COLO668 (cell line): ENCODE data around the gene CLASRP.
"Not testable (repeated sequence)": the region's sequence is repeated elsewhere in the genome, so short reads cannot be mapped to it uniquely, and the experiment has no call there.

Experiments
- DNase-seq: peaks from one replicate; lab custom pipeline; 2025; ENCODE audit not compliant: unreplicated experiment; lab: John Stamatoyannopoulos, UW

The CLASRP gene, protein sequence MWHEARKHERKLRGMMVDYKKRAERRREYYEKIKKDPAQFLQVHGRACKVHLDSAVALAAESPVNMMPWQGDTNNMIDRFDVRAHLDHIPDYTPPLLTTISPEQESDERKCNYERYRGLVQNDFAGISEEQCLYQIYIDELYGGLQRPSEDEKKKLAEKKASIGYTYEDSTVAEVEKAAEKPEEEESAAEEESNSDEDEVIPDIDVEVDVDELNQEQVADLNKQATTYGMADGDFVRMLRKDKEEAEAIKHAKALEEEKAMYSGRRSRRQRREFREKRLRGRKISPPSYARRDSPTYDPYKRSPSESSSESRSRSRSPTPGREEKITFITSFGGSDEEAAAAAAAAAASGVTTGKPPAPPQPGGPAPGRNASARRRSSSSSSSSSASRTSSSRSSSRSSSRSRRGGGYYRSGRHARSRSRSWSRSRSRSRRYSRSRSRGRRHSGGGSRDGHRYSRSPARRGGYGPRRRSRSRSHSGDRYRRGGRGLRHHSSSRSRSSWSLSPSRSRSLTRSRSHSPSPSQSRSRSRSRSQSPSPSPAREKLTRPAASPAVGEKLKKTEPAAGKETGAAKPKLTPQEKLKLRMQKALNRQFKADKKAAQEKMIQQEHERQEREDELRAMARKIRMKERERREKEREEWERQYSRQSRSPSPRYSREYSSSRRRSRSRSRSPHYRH

DNA sequence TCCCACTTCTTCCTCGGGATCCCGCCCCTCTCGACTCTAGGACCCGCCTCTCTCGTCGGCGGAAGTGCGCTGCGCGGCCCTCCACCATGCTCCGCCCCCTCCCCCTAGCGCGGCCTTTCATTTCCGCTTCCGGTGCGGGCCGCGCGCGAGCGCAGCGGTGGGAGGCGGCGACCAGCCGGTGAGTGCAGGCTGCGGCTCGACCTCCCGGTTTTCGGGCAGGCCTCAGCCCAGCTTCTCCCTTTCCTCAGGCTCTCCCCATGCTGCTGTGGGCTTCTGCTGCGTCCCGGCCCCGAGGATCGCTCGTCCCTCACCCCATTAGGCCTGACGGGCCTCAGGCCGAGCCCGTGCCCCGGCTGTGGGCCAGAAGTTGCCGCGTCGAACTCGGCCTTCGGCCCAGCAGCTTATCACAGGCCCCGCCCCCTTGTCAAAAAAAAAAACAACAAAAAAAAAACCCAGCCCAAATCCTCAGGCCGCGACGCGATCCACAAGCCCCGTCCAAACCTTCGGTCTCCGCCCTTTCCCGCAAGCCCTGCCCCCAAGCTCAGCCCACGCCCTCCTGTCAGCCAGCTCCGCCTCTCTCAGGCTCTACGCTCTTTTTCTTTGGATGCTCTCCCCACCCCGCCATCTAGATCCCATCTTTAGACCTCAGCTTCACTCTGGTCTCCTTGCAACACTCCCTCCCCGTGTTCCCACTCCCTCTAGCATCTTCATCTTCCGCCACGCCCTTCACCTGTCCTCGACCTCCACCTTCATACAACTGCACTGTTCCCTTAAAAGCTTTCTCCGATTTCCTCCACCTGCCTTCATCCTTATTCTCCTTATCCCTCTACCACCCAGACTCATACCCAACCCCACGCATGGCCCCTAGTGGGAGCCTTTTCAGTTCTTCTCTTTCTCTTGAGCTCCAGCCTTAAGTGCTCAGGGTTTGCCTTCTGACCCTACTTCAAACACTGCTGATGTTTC is at the start of gene CLASRP:
TSS of gene CLASRP (plus strand) at position 115 of the 963 bp plus-strand sequence. CDS start 1,168 bp downstream, outside the sequence.
- DNase-seq, result peak; percentile 93

DNA sequence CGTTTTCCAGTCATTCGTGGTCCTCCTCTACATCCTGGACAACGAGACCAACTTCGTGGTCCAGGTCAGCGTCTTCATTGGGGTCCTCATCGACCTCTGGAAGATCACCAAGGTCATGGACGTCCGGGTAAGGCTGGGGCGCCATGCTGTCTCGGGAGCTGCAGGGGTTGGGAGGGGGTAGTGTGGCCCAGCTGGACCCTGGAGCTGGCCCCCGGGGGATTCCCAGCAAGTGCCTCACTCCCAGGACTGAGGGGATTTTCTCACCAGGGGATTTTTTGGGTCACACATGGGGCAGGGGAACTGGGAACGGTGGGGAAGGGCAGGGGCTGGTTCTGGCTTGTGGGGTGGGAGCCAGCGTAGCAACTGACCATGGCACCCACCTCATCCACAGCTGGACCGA is 48.4 kb upstream of the CLASRP start:
- DNase-seq, result no peak

DNA sequence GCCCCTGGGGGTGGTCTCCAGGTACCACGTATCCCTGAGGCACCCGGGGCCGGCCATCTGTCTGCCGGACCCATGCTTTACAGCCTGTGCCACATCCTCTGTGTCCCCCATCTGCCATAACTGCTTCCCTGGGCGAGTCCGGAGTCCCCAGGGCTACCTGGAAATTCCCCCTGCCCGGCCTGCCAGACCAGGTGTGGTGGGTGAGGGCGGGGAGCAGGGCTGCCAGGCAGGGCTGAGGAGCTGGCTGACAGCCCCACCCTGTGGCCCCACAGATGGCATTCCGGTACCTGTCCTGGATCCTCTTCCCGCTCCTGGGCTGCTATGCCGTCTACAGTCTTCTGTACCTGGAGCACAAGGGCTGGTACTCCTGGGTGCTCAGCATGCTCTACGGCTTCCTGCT is 47.9 kb upstream of the CLASRP start:
- no peak for DNase-seq

DNA sequence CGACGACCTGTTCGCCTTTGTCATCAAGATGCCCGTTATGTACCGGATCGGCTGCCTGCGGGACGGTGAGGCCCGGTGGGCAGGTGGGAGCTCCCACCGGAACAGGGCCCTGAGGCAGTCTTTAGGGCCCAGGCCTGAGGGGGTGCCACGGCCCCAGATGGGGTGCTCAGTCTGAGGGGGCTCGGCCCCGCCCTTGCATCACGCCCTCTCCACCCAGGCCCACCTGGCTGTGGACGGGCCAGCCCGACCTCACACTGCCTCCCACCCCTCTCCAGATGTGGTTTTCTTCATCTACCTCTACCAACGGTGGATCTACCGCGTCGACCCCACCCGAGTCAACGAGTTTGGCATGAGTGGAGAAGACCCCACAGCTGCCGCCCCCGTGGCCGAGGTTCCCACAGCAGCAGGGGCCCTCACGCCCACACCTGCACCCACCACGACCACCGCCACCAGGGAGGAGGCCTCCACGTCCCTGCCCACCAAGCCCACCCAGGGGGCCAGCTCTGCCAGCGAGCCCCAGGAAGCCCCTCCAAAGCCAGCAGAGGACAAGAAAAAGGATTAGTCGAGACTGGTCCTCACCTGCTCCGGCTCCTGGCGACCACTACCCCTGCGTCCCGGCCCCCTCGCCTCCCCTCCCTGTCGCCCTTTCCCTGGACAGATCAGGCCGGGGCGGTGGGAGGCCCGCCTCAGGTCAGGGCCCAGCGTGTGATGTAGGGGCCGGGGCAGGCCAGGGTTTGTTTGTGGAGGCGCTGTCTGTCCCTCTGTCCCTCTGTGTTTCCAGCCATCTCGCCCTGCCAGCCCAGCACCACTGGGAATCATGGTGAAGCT is 46.3 kb upstream of the CLASRP start:
- DNase-seq, result no peak

DNA sequence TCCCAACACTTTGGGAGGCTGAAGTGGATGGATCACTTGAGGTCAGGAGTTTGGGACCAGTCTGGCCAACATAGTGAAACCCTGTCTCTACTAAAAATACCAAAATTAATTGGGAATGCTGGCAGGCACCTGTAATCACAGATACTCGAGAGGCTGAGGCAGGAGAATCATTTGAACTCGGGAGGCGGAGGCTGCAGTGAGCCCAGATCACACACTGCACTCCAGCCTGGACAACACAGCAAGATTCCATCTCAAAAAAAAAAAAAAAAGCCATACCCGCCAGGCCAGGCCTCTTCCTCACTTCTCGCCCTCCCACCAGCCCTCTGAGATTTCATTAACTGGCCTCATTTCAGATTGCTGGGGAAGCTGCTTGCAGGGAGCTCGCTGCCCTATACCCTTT is 45.3 kb upstream of the CLASRP start:
- DNase-seq, result no peak

DNA sequence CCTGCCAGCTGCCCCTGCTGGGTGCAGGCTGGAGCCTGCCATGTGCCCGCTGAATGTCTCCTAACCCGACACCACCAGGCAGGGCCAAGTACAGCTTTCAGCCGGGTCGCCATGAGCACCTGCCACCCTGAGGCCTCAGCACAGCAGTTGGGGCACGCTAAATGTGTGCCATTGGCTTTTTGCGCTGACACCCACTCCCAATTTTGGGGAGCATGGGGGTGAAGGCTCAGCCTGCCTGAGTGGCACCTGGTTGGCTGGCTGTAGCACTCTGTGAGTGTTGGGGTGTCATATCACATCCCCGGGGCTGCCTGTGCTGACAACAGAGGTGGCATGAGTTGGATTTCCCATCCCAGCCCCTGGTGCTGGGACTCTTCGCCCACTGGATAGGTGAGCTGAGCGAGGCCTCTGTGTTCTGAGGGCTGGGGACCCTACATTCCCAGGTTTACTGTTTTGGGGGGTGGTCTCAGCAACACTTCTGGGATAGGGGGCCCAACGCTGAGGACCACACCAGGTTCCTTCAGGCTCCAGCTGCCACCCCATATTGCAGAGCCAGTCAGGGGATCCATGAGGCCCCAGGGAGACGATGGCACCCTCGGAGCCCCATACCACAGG is 44.8 kb upstream of the CLASRP start:
- DNase-seq, result no peak

DNA sequence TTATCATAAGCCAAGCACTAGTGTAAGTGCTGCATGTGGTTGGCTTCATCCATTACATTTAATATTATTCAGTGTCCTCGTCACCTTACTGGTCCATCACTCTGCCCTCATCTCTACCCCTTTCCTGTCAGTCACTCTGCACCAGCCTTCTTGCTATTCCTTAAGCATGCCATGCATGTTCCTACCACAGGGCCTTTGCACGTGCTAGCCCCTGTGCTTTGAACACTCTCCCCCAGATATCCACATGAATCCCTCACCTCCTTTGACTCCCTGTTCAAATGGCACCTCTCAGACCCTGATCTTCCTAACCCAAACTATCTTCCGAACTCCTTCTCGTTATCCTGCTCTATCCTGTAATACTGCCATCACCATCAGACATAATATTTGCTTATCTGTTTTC is 40.8 kb upstream of the CLASRP start:
- no peak for DNase-seq

DNA sequence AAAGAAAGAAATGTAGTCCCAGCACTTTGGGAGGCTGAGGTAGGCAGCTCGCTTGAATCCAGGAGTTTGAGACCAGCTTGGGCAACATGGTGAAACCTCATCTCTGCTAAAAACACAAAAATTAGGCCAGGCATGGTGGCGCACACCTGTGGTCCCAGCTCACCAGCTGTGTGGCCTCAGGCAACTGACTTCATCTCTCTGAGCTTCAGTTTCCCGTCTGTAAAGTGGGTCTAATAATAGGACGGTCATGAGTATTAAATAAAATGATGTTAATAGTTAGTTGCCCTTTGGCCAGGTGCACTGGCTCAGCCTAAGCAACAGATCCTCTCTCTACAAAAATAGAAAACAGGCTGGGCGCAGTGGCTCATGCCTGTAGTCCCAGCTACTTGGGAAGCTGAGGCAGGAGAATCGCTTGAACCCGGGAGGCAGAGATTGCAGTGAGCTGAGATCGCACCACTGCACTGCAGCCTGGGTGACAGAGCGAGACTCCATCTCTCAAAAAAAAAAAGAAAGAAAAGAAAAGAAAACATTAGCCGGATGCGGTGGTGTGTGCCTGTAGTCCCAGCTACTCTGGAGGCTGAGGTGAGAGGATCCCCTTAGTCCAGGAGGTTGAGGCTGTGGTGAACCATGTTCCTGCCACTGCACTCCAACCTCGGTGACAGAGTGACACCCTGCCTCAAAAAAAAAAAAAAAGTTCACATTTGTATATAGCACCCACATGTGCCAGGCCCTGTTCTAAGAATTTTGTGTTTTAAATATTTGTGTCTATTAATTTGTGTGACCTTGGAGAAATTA is 39.5 kb upstream of the CLASRP start:
- DNase-seq, result not testable (repeated sequence)

DNA sequence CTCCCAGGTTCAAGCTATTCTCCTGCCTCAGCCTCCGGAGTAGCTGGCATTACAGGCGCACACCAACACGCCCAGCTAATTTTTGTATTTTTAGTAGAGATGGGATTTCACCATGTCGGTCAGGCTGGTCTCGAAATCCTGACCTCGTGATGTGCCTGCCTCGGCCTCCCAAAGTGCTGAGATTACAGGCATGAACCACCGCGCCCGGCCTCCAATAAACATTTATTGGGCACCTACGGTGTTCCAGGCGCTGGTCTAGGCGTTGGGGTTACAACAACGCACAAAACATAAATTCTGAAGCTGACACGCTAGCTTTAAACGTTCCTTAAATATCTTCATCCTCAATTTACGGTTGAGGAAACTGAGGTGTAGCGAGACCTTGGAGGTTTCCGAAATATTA is 38.2 kb upstream of the CLASRP start:
- not testable (repeated sequence) for DNase-seq

DNA sequence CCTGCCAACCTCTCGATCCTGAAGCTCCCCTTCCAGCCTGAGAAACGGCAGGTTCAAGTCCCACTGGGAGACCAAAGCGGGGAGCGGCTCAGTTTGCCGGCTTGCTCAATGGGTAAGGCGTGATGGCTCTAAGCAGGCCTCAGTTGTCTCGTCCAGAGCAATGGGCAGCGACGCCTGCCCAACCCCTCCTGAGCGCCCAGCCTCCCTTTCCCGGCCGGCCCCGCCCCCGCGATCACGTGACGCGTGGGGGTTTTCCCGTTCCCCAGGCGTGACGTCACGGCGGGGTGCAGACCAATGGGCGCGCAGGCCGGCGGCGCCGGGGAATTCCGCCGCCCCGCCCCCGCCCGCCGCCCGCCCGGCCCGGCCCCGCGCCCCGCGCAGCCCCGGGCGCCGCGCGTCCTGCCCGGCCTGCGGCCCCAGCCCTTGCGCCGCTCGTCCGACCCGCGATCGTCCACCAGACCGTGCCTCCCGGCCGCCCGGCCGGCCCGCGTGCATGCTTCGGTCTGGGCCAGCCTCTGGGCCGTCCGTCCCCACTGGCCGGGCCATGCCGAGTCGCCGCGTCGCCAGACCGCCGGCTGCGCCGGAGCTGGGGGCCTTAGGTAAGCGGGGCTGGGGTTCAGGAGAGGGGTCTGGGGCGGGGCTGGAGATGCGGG is 37.6 kb upstream of the CLASRP start, which contains the start of gene RELB:
TSS of gene RELB (plus strand) at position 378 of the 653 bp plus-strand sequence. CDS start at position 494, 116 bp downstream.
- DNase-seq, result peak; percentile 97

DNA sequence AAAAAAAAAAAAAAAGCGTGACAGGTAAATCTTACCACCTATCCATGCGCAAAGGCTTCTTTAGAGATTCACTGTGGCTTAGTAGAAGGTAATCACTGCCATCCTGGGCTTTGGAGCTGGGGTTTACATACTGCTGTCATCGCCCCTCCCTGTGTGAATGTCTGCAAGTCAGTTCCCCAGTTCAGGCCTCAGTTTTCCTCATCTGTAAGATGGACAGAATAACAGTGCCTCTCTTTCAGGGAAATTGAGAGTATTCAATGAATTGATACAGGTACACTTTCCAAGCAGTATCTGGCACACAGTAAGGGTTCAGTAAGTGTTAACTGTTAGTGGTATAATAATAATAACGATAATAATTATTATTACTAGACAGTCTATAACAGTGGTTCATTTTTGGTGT is 35.4 kb upstream of the CLASRP start:
- DNase-seq, result no peak

DNA sequence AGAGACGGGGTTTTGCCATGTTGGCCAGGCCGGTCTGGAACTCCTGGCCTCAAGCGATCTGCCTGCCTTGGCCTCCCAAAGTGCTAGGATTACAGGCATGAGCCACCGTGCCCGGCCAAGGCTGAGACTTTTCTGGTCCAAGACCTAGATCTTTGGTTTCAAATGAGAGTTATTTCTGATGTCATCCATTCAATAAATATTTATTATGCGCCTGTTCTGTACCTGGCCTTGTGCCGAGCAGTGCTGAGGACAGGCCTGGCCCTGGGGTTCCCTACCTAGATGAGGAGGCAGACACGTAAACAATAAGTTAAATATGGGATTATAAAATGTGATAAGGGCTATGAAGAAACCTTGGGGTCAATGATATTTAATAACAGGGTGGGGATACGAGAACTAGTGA is 33.1 kb upstream of the CLASRP start:
- no peak for DNase-seq

DNA sequence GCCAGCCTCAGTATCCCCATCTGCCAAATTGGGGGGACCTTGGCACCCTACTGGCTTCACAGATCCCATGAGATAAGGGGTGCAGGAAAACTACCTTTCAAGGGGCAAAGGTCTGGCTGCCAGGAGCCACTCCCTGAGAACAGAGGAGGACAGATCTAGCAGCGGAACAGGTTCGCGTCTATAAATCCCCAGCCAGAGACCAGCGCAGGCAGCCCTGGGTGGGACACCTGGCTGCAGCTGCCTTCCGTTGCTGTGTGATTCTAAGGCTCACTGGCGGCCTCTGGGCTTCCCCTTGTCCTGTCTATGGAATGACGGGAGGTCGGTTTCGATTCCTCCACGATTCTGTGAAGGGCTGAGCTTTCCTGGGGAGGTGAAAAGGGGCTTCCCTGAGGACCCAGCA is 30.3 kb upstream of the CLASRP start:
- DNase-seq, result peak; percentile 8

DNA sequence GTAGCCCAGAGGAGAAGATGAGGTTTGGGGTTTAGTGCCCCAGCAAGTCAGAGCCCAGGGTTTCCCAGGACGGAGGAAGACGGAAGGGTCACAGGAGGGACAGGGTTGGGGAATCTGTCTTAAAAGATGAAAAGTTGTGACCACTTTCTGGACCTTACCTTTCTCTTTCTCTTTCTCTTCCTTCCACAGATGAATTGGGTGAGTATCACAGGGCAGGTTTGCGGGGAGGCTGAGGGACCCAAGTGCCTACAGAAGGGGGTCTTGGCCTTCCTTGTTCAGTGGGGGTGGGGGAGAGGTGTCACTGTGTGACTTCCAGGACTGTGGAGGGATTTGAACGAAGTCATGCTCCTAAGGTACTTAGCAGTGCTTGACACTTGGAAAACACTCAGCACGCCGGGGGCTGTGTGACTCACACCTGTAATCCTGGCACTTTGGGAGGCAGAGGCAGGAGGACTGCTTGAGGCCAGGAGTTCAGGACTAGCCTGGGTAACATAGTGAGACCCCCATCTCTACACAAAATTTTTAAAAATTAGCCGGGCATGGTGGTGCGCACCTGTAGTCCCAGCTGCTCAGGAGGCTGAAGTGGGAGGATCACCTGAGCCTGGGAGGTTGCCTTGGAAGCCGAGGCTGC is 29.1 kb upstream of the CLASRP start:
- no peak for DNase-seq

DNA sequence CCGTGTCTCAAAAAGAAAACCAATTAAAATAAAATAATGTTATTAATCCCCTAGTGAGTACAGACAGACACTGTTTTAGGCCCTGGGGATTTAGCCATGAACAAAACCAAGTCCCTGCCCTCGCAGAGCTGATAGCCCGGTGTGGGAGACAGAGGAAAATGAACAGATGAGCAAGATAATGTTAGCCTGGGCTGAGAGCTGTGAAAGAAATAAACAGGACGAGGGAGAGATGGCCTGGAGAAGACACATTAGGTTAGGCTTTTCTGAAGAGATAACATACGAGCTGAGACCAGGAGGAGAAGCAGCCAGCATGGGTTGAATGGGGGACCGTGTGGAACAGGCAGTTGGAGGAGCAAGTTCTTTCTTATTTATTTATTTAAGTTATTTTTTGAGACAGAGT is 28.5 kb upstream of the CLASRP start:
- DNase-seq, result no peak

DNA sequence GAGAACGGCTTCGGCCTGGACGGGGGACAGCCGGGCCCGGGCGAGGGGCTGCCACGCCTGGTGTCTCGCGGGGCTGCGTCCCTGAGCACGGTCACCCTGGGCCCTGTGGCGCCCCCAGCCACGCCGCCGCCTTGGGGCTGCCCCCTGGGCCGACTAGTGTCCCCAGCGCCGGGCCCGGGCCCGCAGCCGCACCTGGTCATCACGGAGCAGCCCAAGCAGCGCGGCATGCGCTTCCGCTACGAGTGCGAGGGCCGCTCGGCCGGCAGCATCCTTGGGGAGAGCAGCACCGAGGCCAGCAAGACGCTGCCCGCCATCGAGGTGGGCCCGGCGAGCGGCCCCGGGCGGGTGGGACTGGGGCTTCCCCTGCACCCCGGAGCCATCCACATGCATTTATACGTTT is 26.9 kb upstream of the CLASRP start:
- DNase-seq, result no peak

DNA sequence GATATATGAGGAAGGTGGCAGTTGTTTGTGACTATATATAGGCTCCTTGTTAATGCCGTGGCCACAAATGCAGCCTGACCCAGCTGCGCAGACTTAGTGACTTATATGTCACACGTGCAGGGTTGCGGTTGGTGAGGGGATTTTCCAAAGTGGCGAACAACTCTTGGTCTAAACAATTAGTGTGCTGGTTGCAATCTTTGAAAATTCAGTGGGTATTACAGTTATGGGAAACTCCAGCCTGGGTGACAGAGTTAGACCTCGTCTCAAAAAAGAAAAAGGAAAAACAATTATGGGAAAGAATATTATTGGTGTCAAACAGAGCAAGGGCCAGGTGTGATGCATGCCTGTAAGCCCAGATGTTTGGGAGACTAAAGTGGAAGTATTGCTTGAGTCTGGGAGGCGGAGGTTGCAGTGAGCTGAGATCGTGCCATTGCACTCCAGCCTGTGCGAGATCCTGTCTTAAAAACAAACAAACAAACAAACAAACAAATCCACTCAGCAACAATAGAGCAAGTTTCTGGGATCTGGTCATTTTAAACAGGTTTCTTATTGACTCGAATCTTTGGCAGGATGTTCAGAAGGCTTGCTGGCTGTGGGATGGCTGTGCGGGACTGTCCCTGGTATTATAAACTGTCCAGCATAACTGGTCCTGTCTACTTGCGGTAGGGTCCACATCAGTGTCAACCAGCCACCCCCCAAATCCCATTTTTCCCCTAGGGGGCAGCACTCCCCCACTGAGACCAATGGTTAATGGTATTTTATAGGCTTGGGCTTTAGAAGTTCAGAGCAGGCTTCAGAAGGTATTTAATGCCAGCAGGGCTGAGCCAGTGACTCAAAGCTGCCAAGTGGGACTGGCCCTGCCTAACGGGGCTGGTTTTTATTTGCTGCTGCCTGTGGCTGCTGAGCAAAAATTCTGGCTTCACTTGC is 22.2 kb upstream of the CLASRP start:
- peak; percentile 64 for DNase-seq
